EL (cell line): ENCODE measurements around the gene F10.
"Not testable (repeated sequence)": the region's sequence is repeated elsewhere in the genome, so short reads cannot be mapped to it uniquely, and the experiment has no call there.

Source experiments
- DNase-seq: peaks from one replicate; pipeline ENCODE4 v3.0.0-alpha.2; 2016

F10 gene

GRCh38 chr13:113122550-113123225 is at the start of gene F10:
TSS of gene F10 (plus strand) at chr13:113122799. CDS start at chr13:113122856, 57 bp downstream.
- DNase-seq = peak; percentile 65

- DNase-seq = no peak
These were observed 48.7 kb upstream of the F10 start for GRCh38 chr13:113073942-113074341.

- DNase-seq = no peak
These were observed 48.2 kb upstream of the F10 start for GRCh38 chr13:113074401-113074800.

- no peak for DNase-seq
These were observed 47.7 kb upstream of the F10 start for GRCh38 chr13:113074876-113075275.

- no peak for DNase-seq
These were observed 46.9 kb upstream of the F10 start for GRCh38 chr13:113075711-113076110.

DNA sequence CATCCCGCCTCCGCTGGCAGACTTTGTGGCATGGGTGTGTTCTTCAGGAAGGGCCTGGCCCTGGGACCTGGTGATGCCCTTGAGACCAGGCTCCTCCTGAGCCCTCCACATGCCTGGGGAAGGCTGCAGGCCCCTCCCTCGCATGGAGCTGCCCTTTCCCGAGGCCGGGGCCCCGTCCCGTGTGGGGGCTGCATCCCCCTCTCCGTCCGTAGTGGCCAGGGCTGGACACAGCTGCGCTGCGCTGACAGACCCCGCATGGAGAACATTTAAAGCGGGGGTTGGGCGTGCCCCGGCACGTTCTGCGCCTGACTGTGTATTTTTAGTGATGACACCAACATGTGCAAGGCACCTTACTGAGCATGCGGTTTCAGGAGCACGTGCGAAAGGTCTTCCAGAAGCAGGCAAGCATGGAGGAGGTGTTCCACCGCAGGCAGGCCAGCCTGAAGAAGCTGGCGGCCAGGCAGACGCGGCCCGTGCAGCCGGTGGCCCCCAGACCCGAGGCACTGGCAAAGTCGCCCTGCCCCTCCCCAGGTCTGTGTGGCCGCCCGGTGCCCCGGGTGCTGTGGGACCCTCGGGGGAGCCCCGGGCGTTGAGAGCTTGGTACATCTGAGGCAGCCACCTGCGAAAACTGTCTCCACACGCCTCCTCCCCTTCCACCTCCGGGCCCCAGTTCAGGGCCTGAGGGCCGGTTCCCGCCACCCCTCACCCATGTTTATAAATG is 45.8 kb upstream of the F10 start:
- DNase-seq = no peak

- DNase-seq = no peak
These were observed 45.0 kb upstream of the F10 start for GRCh38 chr13:113077566-113077952.

DNA sequence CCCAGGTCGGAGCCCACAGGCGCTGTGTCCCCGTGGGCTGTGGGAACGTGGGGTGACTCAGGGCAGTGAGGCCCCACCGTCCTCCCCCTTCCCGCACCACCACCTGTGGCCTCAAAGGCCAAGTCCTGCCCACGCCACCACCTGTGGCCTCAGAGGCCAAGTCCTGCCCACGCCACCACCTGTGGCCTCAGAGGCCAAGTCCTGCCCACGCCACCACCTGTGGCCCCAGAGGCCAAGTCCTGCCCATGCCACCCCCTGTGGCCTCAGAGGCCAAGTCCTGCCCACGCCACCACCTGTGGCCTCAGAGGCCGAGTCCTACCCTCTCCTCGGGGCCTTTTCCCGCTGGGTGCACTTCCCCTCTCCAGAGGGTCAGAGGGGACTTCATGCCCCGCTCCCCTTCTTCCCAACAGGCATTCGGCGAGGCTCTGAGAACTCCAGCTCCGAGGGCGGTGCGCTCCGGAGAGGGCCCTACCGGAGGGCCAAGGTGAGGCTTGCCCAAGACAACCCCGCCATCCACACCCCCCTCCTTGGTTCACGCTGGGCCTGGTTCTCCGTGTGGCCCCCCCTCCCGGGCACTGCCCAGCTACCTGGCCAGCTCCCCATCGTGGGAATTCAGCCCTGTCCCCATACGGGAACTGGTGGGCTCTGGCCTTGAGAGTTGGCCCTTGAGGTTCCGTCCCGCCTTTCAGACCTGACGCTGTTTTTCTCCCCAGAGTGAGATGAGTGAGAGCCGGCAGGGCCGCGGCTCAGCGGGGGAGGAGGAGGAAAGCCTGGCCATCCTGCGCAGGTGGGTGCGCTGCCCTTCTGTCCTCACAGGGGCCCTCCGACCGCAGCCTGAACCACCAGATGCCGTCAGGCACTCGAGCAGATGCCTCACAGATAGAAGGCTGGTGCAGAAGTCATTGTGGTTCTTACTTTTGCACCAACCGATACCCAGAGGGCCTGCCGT is 44.4 kb upstream of the F10 start:
- no peak for DNase-seq

- no peak for DNase-seq
These were observed 43.5 kb upstream of the F10 start for GRCh38 chr13:113078902-113079780.

DNA sequence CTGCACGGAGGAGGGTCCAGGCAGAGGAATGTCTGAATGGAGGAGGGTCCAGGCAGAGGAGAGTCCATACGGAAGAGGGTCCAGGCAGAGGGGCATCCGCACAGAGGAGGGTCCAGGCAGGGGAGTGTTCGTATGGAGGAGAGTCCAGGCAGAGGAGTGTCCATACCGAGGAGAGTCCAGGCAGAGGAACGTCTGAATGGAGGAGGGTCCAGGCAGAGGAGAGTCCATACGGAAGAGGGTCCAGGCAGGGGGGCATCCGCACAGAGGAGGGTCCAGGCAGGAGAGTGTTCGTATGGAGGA is 42.9 kb upstream of the F10 start:
- not testable (repeated sequence) for DNase-seq

DNA sequence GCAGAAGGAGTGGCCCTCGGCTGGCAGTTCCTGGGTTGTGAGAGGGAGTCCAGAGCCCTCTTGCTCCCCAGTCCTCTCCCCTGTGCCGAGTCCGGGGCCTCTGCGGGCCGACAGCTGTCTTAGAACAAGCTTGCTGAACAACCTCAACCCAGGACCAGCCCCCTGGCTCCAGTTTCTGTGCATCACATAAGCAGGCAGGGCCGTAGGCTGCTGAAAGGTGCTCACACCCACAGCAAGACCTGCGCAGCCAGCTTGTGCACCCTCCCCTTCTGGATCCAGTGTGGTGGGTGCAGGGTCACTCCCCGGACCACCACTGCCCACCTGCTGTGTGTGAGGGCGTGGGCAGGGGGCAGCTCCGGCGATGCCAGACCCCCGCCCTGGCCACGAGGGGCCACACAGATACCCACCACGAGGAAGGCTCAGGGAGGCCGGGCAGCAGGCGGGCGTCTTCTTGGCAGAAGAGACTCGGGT is 42.2 kb upstream of the F10 start:
- no peak for DNase-seq

- no peak for DNase-seq
These were observed 41.6 kb upstream of the F10 start for GRCh38 chr13:113080901-113081521.

DNA sequence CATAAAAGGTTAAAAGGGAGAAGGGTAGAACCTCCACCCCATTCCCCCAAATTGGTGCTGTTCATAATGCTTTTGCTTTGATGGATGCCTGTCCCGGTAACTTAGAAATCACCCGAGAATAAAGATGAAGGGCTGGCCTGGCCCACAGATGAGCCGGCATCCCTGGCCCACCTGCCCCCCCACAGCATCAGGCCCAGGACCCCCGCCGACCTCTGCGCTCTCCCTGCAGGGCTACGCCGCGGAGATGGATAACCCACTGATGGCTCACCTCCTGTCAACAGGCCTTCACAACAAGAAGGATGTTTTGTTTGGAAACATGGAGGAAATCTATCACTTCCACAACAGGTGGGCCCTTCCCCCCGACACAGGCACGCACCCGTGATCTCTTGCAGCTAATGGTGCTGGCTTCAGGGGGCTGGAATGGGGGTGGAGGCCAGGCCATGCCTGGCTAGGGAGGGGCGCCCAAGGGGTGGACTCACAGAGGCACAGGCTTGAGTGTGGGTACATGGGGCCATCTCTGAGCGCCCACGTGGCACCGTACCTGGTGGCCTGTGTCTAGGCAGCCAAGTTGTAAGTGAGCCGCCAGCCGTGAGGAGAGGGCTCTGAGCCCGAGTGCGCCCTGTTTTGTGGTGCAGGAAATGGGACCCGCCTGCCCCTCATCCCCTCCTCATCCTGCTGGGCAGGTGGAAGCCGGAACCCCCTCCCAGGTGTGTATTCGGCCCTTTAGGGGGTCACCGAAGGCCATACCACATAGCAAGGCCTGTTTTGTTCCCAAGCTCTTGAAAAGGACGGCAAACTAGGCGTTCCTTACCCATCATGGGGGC is 40.2 kb upstream of the F10 start:
- DNase-seq = no peak

DNA sequence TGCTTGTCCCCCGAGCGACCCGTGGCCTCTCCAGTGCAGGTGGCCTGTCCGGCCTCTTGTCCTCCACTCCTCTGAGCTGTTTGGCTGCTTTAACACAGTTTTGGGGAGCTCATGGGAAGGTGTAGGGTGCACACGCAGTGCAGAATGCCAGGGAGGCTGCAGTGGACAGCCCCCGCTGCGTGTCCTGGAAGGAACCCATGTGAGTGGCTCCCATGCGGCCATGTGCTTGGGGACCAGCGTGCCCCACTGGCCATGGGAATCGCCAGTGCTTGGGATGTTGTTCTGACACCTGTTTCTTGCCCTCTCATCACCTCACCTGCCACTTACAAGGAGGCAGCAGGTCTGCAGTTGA is 39.6 kb upstream of the F10 start:
- no peak for DNase-seq

DNA sequence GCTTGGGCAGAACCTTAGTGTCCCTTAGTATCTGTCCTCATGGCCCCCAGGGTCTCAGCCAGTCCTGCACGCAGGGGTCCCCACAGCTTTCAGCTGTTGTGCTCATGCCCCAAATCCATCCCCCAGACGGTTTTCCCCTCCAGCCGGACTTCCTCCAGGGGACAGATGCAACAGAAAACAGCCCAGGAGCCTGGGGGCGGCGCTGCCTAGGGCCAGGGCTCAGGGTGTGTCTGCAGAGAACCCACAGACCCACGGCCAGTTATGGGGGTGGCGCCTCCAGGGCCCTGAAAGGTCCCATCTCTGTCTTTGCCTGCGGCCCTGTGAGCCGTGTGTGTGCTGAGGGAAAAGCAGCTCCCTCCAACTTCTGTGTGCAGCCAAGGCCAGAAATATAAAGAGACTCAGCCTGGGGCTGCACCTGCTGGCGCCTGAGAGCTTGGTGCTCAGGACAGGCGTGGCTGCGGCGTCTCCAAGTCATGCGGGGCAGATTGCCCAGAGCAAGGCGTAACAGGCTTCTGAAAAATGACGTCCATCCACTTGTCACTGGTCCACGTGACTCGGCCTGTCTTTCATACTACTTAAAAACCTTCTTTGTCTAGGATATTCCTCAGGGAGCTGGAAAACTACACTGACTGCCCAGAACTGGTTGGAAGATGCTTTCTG is 39.1 kb upstream of the F10 start:
- no peak for DNase-seq

DNA sequence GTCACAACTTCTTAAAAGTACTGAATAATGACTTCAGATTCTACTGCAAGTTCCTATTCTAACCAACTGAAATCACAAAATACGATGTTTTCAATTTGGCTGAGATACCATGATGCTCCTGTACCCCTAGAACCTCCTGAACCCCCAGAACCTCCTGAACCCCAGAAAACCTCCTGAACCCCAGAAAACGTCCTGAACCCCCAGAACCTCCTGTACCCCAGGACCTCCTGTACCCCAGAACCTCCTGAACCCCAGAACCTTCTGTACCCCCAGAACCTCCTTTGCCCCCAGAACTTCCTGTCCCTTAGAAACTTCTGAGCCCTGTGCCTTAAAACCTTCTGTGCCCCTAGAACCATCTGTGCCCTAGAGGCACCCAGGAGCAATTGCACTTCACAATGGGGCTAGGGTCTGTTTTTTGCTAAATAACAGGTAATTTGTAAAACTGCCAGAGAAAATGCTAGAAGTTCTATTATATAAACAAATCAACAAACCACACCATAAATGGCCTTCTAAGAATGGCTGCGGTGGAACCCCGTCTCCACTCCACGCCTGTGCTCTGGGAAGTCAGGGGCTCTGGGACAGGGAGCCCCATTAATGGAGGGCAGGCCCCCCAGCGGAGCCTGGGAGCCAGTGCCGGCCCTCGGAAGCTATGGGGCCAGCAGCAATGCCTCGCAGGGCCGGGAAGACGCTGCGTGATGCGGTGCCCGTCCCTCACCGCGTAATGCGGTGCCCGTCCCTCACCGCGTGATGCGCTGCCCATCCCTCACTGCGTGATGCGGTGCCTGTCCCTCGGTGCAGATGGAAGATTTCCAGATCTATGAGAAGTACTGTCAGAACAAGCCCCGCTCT is 38.3 kb upstream of the F10 start:
- no peak for DNase-seq

DNA sequence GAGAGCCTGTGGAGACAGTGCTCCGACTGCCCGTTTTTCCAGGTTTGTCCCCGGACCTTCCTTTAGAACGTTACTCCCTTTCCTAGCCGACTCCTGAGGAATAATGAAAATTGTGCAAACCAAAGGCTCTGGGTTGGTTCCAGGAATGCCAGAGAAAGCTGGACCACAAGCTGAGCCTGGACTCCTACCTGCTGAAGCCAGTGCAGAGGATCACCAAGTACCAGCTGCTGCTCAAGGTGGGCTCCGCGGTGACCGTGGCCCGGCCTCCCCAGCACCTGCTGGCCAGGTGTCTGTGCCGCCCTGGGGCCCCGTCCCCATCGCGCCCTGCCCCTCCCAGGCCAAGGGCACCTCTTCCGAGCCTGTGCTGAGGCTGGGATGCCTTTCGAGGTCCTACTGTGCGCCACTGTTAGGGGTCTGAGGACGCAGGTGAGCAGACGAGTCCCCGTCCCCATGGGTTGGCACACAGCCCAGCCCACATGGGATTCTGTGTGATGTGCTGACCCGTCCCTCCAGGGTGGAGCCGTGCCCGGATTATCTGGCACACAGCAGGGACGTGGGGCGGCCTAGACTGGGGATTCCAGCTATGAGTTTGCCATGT is 37.6 kb upstream of the F10 start:
- no peak for DNase-seq

GRCh38 chr13:113086031-113086750 is 36.4 kb upstream of the F10 start:
- no peak for DNase-seq
